NCI-H2227 treated with DMSO at 0.1 percent for 48 hours (cell line): ENCODE results near the gene LAMP5.

Experiments used
- DNase-seq: peaks from one replicate; lab custom pipeline; 2025; lab: John Stamatoyannopoulos, UW

LAMP5 gene

GRCh38 chr20:9500121-9500520 lies 14.3 kb upstream of the LAMP5 start:
- no peak for DNase-seq

GRCh38 chr20:9501473-9501872 lies 12.9 kb upstream of the LAMP5 start:
- no peak for DNase-seq

GRCh38 chr20:9503526-9504245 lies 10.7 kb upstream of the LAMP5 start:
- DNase-seq = peak; percentile 55

GRCh38 chr20:9506280-9506821 lies 8.0 kb upstream of the LAMP5 start:
- DNase-seq = no peak

- no peak for DNase-seq
Measured at GRCh38 chr20:9506964-9507369, 7.4 kb upstream of the LAMP5 start.

- DNase-seq = no peak
Measured at GRCh38 chr20:9507544-9508239, 6.7 kb upstream of the LAMP5 start.

GRCh38 chr20:9508240-9508661 lies 6.1 kb upstream of the LAMP5 start:
- DNase-seq = no peak

- DNase-seq = no peak
Measured at GRCh38 chr20:9508696-9509178, 5.7 kb upstream of the LAMP5 start.

- no peak for DNase-seq
Measured at GRCh38 chr20:9509246-9509645, 5.1 kb upstream of the LAMP5 start.

- no peak for DNase-seq
Measured at GRCh38 chr20:9510911-9511310, 3.5 kb upstream of the LAMP5 start.

GRCh38 chr20:9514072-9514460 lies 324 bp upstream of the LAMP5 start:
- peak; percentile 36 for DNase-seq

GRCh38 chr20:9515214-9515585 lies 810 bp downstream of the LAMP5 start:
- DNase-seq = no peak

- no peak for DNase-seq
Measured at GRCh38 chr20:9515741-9516233, 1.4 kb downstream of the LAMP5 start.

GRCh38 chr20:9516234-9516871 lies 2.0 kb downstream of the LAMP5 start:
- DNase-seq = no peak

GRCh38 chr20:9517297-9518162 lies 3.1 kb downstream of the LAMP5 start:
- DNase-seq = no peak

- DNase-seq = peak; percentile 90
Measured at GRCh38 chr20:9518576-9519175, 4.3 kb downstream of the LAMP5 start.

GRCh38 chr20:9520086-9520485 lies 5.7 kb downstream of the LAMP5 start:
- DNase-seq = no peak

GRCh38 chr20:9523636-9524035 lies 9.2 kb downstream of the LAMP5 start:
- DNase-seq = no peak

- DNase-seq = no peak
Measured at GRCh38 chr20:9531581-9531980, 17.2 kb downstream of the LAMP5 start.

- DNase-seq = no peak
Measured at GRCh38 chr20:9532069-9532838, 17.9 kb downstream of the LAMP5 start.
